HepG2 (cell line): ENCODE data around the gene SMAD7. TPM values are rescaled to one million over a fixed set of nuclear protein-coding genes. Genes with fewer than 3 reads are reported as not detected.

Experiments
- ATM ChIP-seq: fragments of 450-650 bp; IDR thresholded peaks from 2 replicates; pipeline ENCODE4 v1.7.1; 2017; ENCODE audit warnings: mild to moderate bottlenecking, borderline replicate concordance
- BORCS8-MEF2B ChIP-seq: sonication (generic); formaldehyde crosslinking; IDR thresholded peaks from 2 replicates; pipeline ENCODE4 v1.8.0; 2022; ENCODE audit warnings: mild to moderate bottlenecking, missing genetic modification reagents
- EZH2 ChIP-seq: conservative IDR thresholded peaks from 2 replicates; pipeline ENCODE4 v1.6.1; 2012; ENCODE audit warnings: mild to moderate bottlenecking, low read depth, low read length, moderate library complexity
- FOXJ3 ChIP-seq: sonication (generic); formaldehyde crosslinking; IDR thresholded peaks from 2 replicates; pipeline ENCODE4 v1.4.0; 2020; ENCODE audit warnings: missing genetic modification reagents, mild to moderate bottlenecking, borderline replicate concordance
- GATAD2A ChIP-seq: IDR thresholded peaks from 2 replicates; pipeline ENCODE4 v1.6.1; 2016
- HNRNPK ChIP-seq: fragments of 200-400 bp; formaldehyde crosslinking; IDR thresholded peaks from 2 replicates; pipeline ENCODE4 v1.6.1; 2018; ENCODE audit warnings: low read length, low read depth, moderate library complexity, mild to moderate bottlenecking; ENCODE audit not compliant: poor library complexity, severe bottlenecking
- KLF11 ChIP-seq: IDR thresholded peaks from 2 replicates; pipeline ENCODE4 v1.6.1; 2016; ENCODE audit warnings: missing compliant biosample characterization
- NR2F6 ChIP-seq, 2 experiments: IDR thresholded peaks; 2 replicates each; pipeline ENCODE4 v1.6.1; 2016; ENCODE audit warnings: antibody characterized with exemption in 1 of 2, mild to moderate bottlenecking in 1 of 2
- PITX1 ChIP-seq: sonication (generic); formaldehyde crosslinking; IDR thresholded peaks from 2 replicates; pipeline ENCODE4 v1.5.1; 2020; ENCODE audit warnings: mild to moderate bottlenecking, missing genetic modification reagents
- RCOR2 ChIP-seq: IDR thresholded peaks from 2 replicates; pipeline ENCODE4 v1.6.1; 2016; ENCODE audit warnings: missing biosample characterization, missing genetic modification reagents
- REL ChIP-seq: sonication (generic); formaldehyde crosslinking; conservative IDR thresholded peaks from 2 replicates; pipeline ENCODE4 v1.8.0; 2022; ENCODE audit warnings: mild to moderate bottlenecking, missing genetic modification reagents, moderate library complexity
- SOX13 ChIP-seq, 3 experiments: fragments of 450-650 bp in 1 of 3; sonication (generic) in 1 of 3; formaldehyde crosslinking in 1 of 3; IDR thresholded peaks in 2 of 3; conservative IDR thresholded peaks in 1 of 3; 2 replicates each; pipeline versions ENCODE4 v1.5.0 to v1.6.1; 2016 to 2020; ENCODE audit warnings: antibody characterized with exemption in 1 of 3, mild to moderate bottlenecking in 1 of 3, missing compliant biosample characterization in 1 of 3, missing genetic modification reagents in 1 of 3, moderate library complexity in 1 of 3
- SOX5 ChIP-seq: IDR thresholded peaks from 2 replicates; pipeline ENCODE4 v1.6.1; 2016; ENCODE audit warnings: borderline replicate concordance
- TRIM24 ChIP-seq: sonication (generic); formaldehyde crosslinking; IDR thresholded peaks from 2 replicates; pipeline ENCODE4 v1.8.0; 2022; ENCODE audit warnings: mild to moderate bottlenecking, missing genetic modification reagents
- ZBTB7B ChIP-seq: sonication (generic); formaldehyde crosslinking; IDR thresholded peaks from 2 replicates; pipeline ENCODE4 v1.4.0; 2020; ENCODE audit warnings: missing genetic modification reagents
- ZFP36L2 ChIP-seq: sonication (generic); formaldehyde crosslinking; IDR thresholded peaks from 2 replicates; pipeline ENCODE4 v1.4.0; 2020; ENCODE audit warnings: missing genetic modification reagents
- ZNF282 ChIP-seq: fragments of 450-650 bp; IDR thresholded peaks from 2 replicates; pipeline ENCODE4 v1.6.1; 2018; ENCODE audit not compliant: partially characterized antibody
- ZSCAN25 ChIP-seq: sonication (generic); formaldehyde crosslinking; IDR thresholded peaks from 2 replicates; pipeline ENCODE4 v1.8.0; 2022; ENCODE audit warnings: mild to moderate bottlenecking, missing genetic modification reagents
- polyA plus RNA-seq, 8 experiments: library from polyadenylated mRNA; depleted of rRNA in 3 of 8; stranded (reverse) in 7 of 8; unstranded in 1 of 8; fragments of >200 nt; fragmentation: Illumina TruSeq in 4 of 8; extraction: Trizol in 4 of 8; gene quantifications; 2 replicates each; pipeline versions ENCODE4 v1.2.1 to v1.2.3, GENCODE V29; 2011 to 2016; ENCODE audit warnings: low read depth in 4 of 8, missing spikeins in 1 of 8, mixed read lengths in 1 of 8; ENCODE audit not compliant: insufficient read depth in 1 of 8
- total RNA-seq, 5 experiments: library from RNA; depleted of rRNA; stranded (reverse); fragments of >200 nt; fragmentation: Illumina TruSeq; extraction: Trizol; gene quantifications; 2 replicates each; pipeline ENCODE4 v1.2.3, GENCODE V29; 2016; ENCODE audit warnings: low read depth in 1 of 5
- TF ChIP-seq, protein P1 (sequence below): sonication (generic); formaldehyde crosslinking; IDR thresholded peaks from 2 replicates; pipeline ENCODE4 v1.4.0; 2020; ENCODE audit warnings: low read depth, mild to moderate bottlenecking, missing genetic modification reagents
- TF ChIP-seq, protein P2 (sequence below): sonication (generic); formaldehyde crosslinking; IDR thresholded peaks from 2 replicates; pipeline ENCODE4 v1.4.0; 2020; ENCODE audit warnings: mild to moderate bottlenecking, low read depth, missing genetic modification reagents
- TF ChIP-seq, protein P3 (sequence below): IDR thresholded peaks from 2 replicates; pipeline ENCODE4 v1.6.1; 2016; ENCODE audit warnings: mild to moderate bottlenecking, missing biosample characterization, missing genetic modification reagents
- TF ChIP-seq, protein P4 (sequence below): sonication (generic); formaldehyde crosslinking; conservative IDR thresholded peaks from 2 replicates; pipeline ENCODE4 v1.8.0; 2022; ENCODE audit warnings: mild to moderate bottlenecking, moderate library complexity, missing genetic modification reagents
- TF ChIP-seq, protein P5 (sequence below): IDR thresholded peaks from 2 replicates; pipeline ENCODE4 v1.6.1; 2016

SMAD7 gene
- total and polyA plus RNA-seq, 2 of the 13 experiments (the other 11 are each of a cell fraction or from before 2014, with no cell fraction given): 17.4 to 24.7 TPM

DNA sequence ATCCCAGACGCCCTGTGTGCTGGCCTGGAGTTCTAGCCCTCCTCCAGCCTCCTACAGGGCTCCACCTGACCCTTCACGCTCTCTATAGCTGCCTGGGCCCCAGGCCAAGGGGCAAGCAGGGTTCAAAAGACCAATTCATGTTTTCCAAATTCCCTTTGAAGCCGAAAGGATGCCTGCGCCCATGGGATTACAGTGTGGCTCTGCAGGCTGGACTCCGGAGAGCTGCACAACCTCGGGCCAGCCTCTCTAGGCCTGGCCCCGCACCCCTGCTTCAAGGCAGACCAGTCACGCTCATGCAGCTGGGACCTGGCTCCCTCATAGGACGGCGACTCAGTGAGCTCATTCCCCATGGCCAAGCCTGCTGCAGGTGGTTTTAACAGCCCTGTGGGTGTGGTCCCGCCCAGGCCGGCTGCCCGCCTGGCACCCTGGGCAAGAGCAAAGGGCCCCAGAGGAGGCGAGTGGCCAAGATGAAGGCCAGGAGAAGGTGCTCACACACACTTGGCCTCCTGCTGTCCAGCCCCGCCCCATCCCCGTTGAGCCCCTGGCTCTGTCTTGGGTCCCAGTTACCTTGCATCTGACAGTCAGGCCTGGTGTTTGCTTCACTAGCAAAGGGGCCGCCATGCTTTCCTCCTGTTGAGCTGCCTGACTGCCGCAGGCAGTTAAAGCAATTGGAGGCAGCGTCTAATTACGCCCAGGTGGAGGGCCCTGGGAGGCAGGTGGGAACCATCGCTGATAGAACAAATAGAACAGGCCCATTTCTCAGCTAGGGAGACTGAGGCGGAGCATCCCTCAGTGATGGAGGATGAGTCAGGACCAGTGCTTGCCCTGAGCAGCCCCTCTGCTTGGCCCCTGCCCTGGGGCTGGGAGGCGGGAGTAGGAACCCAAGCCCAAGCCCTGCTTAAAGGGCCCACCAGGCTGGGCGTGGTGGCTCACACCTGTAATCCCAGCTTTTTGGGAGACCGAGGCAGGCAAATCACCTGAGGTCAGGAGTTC is 56.9 kb downstream of the SMAD7 start (continued):
- peak; percentile 94 for TF ChIP-seq PITX1
- no peak for TF ChIP-seq EZH2
- TF ChIP-seq, protein P1, sequence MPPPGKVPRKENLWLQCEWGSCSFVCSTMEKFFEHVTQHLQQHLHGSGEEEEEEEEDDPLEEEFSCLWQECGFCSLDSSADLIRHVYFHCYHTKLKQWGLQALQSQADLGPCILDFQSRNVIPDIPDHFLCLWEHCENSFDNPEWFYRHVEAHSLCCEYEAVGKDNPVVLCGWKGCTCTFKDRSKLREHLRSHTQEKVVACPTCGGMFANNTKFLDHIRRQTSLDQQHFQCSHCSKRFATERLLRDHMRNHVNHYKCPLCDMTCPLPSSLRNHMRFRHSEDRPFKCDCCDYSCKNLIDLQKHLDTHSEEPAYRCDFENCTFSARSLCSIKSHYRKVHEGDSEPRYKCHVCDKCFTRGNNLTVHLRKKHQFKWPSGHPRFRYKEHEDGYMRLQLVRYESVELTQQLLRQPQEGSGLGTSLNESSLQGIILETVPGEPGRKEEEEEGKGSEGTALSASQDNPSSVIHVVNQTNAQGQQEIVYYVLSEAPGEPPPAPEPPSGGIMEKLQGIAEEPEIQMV: no peak
- TF ChIP-seq ZBTB7B (CRISPR knock-in tag): 0 out of 2 replicates have a peak, but pooled peaks have one; percentile 38
- no peak for TF ChIP-seq REL (CRISPR knock-in tag)
- peak; percentile 60; the same call in 1 of the 2 replicates for TF ChIP-seq RCOR2 (CRISPR knock-in tag)
- TF ChIP-seq, protein P2, sequence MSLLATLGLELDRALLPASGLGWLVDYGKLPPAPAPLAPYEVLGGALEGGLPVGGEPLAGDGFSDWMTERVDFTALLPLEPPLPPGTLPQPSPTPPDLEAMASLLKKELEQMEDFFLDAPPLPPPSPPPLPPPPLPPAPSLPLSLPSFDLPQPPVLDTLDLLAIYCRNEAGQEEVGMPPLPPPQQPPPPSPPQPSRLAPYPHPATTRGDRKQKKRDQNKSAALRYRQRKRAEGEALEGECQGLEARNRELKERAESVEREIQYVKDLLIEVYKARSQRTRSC: no peak
- TF ChIP-seq HNRNPK: no peak
- peak; percentile 77 for TF ChIP-seq GATAD2A (CRISPR knock-in tag)
- TF ChIP-seq, protein P3, sequence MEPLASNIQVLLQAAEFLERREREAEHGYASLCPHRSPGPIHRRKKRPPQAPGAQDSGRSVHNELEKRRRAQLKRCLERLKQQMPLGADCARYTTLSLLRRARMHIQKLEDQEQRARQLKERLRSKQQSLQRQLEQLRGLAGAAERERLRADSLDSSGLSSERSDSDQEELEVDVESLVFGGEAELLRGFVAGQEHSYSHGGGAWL (CRISPR knock-in tag): no peak; the same call in 1 of the 2 replicates
- TF ChIP-seq, protein P4, sequence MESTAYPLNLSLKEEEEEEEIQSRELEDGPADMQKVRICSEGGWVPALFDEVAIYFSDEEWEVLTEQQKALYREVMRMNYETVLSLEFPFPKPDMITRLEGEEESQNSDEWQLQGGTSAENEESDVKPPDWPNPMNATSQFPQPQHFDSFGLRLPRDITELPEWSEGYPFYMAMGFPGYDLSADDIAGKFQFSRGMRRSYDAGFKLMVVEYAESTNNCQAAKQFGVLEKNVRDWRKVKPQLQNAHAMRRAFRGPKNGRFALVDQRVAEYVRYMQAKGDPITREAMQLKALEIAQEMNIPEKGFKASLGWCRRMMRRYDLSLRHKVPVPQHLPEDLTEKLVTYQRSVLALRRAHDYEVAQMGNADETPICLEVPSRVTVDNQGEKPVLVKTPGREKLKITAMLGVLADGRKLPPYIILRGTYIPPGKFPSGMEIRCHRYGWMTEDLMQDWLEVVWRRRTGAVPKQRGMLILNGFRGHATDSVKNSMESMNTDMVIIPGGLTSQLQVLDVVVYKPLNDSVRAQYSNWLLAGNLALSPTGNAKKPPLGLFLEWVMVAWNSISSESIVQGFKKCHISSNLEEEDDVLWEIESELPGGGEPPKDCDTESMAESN (CRISPR knock-in tag): no peak
- peak; percentile 99 for TF ChIP-seq ZSCAN25 (CRISPR knock-in tag)
- TF ChIP-seq TRIM24 (CRISPR knock-in tag): no peak
- TF ChIP-seq, protein P5, sequence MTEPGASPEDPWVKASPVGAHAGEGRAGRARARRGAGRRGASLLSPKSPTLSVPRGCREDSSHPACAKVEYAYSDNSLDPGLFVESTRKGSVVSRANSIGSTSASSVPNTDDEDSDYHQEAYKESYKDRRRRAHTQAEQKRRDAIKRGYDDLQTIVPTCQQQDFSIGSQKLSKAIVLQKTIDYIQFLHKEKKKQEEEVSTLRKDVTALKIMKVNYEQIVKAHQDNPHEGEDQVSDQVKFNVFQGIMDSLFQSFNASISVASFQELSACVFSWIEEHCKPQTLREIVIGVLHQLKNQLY (CRISPR knock-in tag): peak; percentile 96
- TF ChIP-seq ZNF282: no peak
- TF ChIP-seq KLF11 (CRISPR knock-in tag): no peak
- peak; percentile 80; the same call in 1 of the 2 replicates for TF ChIP-seq SOX5 (CRISPR knock-in tag)
- peak; percentile 91 for TF ChIP-seq NR2F6 (IDR thresholded peaks at IDR 0.05)
- peak; percentile 93 for TF ChIP-seq NR2F6 (CRISPR knock-in tag; IDR thresholded peaks at IDR 0.05)
- TF ChIP-seq SOX13 (IDR thresholded peaks at IDR 0.05): peak; percentile 44; the same call in 1 of the 2 replicates
- TF ChIP-seq SOX13 (CRISPR knock-in tag; conservative IDR thresholded peaks at IDR 0.05 in 1 of 2, IDR thresholded peaks at IDR 0.05 in 1 of 2): peak in 1 of 2 experiments; percentile 75; a peak in 2 of 4 replicates
- TF ChIP-seq BORCS8-MEF2B: peak; percentile 33; the same call in 1 of the 2 replicates
- no peak for TF ChIP-seq ATM
- TF ChIP-seq ZFP36L2: no peak
- TF ChIP-seq FOXJ3: peak; percentile 26; the same call in 1 of the 2 replicates
